Kidney capillary endothelial cell (primary cell): ENCODE measurements around the gene GATA2.

Experiments used
- DNase-seq: peaks from one replicate; pipeline ENCODE4 v3.0.0-alpha.2; 2018; ENCODE audit warnings: low spot score

Gene GATA2

DNA sequence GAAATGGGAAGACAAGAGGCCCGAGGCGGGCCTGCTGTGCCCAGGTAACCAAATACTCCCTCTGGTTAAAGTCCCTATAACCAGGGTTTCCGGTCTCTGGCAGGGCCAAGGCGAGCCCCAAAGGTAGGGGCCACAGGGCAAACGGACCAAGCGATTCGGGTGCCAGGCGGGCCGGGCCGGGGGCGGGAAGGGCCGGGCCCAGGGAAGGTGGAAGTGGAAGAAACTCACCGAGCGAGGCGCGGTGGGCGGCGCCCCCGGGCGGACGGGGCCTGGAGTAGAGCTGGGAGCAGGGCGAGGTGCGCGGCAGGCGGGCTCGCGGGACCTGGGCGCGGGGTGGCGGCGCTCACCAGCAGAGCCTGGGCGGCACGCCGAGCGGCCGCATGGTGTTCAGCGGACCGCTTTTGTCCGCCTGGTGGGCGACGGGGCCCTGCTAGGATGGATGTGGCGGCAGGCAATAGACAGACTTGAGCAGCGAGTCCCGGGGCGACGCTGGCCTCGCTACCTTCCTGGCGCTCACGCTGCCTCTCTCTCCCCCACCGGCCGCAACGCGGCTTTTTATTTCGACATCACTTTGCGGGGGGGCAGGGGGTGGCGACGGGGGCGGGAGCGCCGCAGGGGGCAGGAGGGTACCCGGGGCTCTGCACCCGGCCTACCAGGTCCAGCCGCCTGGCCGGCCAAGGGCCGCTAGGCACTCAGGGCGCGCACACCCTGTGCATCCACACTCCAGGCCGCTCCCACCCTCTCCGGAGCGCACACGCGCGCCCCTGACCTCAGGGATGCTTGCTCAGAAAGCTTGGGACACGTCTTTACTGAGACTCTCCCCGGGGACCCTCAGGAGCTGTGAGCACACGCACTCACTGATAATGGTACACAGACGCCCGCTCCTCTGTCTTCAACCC, at the start of gene GATA2:
TSS of gene GATA2 (minus strand) at position 531 of the 899 bp plus-strand sequence. CDS start 6,170 bp downstream, outside the sequence.
- no peak for DNase-seq

DNA sequence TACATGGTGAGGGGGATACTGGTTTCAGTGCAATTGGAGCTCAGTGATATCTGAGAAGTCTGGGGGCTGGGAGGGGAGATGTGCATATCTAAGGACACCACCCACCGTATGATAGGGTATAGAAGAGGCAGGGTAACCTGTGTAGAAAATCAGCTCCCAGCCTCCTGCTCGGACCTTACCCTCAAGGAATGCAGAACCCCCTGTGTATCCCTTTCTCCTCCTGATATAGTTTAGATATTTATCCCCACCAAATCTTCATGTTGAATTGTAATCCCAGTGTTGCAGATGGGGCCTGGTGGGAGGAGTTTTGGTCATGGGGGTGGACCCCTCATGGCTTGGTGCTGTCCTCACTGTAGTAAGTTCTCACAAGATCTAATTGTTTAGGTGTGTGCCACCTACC, 48.2 kb upstream of the GATA2 start:
- DNase-seq = no peak

DNA sequence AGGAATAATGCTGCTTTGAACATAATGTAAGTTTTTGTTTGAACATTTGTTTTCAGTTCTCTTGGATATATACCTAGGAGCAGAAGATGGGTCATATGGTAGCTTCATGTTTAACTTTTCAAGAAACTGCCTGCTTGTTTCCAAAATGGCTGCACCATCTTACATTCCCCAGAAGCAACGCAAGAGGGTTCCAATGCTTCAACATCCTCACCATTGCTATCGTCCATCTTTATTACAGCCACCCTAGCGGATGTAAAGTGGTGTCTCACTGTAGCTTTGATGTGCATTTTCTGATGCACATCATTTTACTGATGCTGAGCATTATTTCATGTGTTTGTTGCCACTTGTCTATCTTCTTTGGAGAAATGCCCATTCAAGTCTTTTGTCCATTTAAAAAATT, 46.4 kb upstream of the GATA2 start:
- no peak for DNase-seq

DNA sequence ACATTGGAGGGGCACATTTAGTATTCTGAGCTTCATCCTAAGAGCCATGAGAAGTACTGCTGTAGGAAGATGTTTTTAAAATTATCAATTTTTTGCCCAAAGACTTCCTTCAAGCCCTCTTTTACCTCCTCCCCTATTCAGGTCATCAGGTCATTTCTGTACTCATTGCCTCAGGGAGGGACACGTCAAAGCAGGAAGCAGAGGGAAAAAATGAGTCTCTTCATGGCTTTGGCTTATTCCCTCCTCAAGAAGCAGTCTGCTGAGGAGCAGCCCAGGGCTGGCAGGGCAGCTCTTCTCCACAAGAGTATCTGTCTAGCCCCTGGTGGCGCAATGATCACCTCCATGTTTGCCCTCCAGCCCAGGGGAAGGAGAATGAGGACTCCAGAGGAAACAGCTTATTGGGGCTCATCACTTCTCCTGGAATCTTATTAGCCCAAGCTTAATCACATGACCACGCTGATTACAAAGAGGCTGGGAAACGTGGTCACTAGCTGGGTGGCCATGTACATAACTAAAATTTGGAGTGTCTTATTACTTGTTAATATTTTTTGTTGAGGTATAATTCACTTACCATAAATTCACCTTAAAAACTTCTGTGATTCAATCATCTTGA, 44.2 kb upstream of the GATA2 start:
- DNase-seq = no peak

DNA sequence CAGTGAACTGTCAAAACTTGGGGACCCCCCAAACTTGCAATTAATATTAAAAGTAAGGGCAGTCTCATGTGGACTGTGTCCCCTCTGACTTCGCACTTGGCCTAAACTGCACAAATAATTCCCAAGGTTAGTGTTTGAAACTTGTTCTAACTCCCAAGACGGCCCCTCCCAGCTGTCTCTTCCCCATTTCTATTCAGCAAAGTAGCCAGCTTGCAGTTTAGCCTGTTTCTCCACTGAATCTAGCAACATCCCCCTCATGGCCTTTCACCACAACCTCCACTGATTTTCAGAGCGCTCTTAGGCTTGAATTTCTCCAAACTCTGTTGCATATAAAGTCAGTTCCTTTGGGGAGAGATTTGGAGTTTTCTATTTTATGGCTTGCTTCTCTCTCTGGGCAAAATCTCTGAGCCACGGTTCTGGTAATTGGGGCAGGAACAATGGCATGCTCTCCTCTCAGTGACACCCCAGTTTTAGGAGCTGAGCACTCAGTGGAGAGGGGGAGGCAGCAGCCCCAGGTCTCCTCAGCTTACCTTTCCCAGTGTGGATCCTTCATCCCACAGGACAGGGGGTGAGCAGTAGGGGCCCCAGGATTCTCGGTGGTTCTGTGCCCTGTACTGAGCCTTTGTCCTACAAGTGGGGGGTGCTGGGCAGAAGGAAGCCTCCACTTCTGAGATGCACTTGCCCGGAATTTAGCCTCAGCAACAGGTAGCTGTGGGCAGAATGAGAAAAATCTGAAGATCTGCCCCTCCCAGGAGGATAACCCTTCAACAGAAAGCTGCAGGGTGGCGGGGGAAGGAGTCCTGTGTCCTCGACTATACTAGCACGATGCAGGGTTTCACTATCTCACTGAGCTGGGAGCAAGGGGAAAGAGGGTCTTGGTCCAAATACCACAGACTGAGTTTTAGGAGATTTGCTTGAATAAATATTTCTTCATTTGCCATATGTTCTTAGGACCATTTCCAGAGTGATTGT, 39.3 kb upstream of the GATA2 start:
- no peak for DNase-seq

DNA sequence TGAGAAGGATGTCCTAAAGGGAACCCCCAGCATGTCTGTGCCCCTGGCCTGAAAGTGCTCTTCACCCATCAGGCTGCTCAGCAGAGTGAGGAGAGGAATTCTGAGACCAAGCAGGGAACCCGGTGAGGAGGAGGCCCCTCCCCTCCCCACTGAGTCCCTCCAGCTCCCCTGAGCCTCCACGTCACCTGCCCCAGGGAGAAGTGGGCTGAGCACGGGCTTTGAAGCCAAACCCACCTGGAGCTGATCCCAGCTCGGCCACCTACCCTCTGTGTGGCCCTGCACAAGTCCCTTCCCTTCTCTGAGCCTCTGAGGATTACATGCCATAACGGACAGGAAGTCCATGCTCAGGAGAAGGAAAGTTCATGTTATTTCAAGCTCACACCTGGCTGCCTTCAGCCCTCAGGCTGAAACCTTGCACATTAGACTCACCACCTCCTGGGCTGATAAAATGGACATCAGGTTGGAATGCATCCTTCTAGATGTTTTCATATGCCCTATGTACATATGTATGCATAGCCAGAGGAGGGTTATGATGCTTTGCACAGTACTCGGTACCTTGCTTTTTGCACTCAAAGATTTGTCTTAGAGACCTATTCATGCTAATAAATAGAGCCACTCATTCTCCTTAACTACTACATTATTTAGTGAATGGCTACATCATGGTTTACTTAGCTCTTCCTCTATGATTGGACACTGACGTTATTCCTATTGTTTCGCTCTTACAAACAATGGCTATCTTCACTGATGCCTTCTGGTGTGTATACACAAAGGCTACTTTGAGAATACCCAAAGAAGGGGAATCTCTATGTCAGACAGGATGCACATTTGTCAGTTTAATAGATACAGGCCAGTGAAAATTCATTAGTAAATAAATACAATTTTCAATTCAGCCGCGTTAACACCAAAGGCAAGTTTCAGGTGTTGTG, 31.6 kb upstream of the GATA2 start:
- DNase-seq = peak; percentile 44

DNA sequence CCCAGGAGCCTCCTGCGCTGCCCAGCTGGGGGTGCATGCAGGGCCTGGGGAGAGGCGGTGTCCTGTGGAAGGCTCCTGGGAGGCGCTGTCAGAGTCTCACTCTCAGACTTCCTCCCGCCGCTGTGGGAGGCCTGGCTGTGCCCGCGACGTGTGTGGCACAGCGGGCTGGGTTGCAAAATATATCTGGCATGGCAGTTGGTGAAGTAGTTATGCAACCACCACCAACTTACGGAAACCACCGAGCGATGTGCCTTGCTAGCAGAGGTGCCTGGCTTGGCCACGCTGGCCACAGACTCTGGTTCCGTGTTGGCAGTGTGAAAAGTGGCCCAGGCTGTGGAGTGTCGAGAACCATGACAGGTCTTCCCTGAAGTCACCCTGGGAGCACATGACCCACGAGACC, 30.6 kb upstream of the GATA2 start:
- no peak for DNase-seq

DNA sequence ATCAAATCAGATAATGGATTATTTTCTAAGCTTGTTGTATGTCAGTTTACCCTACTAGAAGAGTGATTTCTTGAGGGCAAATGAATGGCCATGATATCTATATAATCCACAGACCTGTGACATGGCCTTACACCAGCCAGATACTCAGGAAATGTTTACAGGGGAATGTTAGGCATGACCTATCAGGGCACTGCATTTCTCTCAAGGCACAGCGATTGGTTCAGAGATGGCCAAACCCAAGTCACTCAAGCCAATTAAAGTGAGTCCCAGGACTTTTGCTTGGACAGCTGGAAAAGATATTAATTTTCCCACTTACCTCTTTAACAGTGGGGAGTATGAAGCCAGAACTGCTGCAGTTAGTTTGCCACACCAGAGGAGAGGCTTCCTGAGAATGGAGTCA, 28.7 kb upstream of the GATA2 start:
- no peak for DNase-seq

DNA sequence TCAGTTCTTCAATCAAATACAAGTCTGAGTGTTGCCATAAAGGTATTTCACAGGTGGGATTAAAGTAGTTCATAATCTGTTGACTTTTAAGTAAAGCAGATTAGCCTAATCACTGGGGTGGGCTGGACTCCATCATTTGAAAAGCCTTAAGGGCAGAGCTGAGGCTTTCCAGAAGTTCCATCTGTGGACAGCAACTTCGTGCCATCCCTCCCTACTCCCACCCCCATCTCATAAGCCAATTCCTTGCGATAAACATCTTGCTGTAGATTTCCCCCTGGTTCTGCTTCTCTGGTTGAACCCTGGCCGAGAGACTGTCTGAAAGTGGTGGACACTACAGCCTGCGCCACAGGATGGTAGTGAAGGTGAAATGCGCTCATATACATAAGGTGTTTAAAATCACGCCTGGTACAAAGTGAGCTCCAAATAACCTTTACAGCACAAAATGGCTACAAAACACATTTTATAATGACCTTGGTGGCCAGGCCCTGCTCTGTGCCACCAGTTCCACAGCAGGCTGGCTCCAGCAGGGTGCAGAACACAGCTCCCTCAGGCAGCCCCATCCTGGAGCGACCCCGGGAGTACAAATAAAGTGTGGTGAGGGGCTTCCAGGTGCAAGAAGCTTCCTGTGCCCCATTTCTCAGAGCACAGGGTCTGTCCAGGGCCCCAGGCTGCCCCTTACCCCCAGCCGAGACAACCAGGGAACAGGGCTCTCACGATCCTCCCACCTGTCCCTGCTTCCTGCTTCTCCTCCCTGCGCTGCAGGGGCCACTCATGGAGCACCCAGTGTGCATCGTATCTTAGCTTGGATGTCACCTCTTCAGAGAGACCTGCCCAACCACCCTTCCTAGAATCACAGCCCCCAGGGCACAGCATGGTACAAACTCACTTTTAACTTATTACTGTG, 25.8 kb upstream of the GATA2 start:
- DNase-seq = no peak

DNA sequence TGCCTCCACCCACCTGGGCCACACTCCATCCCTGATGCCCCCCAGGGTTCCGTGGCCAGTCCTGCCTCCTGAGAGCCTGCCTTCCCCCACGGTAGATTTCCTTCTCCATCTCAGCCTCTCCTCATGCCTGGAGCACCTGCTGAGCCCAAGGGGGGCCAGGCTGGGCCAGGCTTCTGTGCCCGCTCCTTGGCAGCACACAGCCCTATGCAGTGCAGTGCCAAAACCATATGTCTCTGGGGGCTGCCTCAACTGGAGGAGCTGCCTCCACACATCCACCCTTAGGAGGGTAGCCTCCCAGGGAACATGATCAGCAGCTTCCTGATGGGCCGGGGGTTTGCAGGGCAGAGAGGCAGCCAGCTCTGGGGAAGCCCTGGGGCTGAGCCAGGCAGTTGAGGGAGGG, 24.6 kb upstream of the GATA2 start:
- no peak for DNase-seq

DNA sequence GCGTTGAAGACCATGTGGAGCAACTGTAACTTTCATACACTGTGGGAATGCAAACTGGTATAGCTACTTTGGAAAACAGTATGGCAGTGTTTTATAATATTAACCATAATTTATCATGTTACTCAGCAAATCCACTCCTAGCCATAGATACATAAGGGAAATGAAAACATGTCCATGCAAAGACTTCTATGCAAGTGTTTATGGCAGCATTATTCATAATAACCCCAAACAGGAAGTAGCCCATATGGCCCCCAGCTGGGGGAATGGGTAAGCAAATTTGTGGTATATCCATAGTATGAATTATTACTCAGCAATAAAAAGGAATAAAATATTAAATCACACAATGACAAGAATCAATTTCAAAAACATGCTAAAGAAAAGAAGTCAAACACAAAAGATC, 23.0 kb upstream of the GATA2 start:
- no peak for DNase-seq

DNA sequence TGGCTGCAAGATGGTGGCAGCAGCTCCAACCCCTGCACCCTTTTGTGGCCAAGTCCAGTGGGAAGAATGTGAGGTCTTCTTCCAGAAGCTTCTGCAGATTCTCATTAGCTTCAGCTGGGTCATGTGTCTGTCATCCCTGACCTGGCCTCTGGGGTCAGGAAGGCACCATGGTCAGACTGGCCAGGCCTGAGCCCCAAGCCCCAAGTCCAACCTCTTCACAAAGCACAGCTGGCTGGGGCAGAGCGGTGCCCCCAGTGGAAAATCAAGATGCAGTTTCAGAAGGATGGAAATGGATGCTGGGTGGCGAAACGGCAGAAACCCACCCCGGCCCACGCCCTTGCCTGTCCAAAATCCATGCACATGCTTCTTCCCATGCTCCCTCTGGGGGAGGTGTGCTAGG, 15.9 kb upstream of the GATA2 start:
- DNase-seq = no peak

DNA sequence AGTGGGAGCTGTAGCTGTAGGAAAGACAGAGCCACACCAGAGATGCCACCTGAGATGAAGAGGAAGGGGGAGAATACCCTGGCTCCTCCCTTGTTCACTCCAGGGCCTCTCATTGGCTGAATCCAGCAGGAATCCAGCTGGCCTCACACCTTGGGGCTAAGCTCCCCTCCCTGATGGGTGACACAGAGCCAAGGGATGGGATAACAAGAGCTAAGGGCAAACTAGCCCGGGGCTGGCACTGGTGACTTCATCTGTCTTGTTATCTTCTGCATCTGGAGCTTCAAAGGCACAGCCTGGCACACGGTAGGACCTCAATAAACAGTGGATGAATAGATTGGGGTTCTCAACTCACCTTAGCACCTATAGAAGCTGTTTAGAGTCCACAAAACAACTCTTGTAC, 13.8 kb upstream of the GATA2 start:
- no peak for DNase-seq

DNA sequence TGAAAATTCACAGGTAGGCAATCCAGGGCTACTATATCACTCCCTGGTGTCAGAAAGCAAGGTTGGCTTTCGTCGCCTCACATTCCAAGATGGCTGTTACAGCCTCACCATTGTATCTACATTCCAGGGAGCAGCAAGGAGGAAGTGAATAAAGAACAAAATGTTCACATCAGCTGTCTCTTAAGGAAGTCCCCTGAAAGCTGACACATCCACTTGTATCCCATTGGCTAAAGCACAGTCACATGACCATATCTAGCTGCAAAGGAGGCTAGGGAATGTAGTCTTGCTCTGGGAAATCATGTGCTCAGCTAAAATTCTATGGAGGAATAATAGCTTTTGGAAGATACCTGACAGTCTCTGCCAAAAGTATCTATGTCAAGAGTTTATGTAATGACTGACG, 12.8 kb upstream of the GATA2 start:
- no peak for DNase-seq

DNA sequence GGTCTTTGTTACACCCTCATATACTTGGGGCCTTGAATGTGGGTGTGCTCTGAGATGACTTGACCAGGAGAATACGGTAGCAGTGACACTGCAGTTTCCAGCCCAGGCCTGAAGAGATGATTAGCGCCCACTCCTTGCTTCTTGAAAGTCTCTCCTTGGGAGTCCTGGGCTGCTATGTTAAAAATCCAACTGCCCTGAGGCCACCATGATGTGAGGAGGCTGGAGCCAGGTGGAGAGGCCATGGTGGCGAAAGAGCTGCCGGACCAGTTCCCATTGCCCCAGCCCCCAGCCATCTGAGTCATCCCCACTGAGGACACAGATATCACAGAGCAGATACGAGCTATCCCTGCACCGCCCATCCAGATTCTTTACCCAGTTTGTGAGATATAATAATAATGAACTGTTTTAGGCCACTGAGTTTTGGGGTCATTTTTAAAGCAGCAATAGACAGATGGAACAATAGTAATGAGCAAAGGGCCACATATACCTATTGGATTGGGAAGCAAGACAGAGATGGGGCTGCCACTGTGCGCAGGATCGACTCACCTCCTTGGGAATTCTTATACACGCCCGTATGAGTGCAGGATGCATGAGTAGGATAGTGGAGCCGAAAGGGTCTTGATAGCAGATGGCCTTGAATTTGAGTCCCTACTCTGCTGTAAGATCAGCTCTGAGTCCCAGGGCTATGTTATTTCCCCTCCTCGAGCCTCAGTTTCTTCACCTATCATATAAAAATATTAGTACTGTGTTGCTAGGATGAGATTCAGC, 12.1 kb upstream of the GATA2 start:
- no peak for DNase-seq

DNA sequence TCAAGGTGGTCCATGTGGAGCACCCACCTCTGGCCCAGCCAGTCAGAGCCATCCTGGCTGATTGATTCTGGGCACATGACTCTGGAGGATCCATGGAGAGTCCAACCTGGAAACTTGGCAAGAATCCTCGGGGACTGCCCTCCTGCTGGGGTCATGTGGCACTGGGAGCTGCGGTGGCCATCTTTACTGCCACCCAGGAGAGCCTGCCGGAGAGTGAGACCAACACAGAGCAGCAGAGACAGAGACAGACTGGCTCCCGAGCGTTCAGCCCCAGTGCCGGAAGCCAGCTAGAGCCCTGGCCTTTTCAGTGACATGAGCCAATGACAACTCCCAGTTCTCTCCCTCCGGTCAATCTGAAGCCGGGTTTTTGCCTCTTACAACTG, 11.5 kb upstream of the GATA2 start:
- no peak for DNase-seq

DNA sequence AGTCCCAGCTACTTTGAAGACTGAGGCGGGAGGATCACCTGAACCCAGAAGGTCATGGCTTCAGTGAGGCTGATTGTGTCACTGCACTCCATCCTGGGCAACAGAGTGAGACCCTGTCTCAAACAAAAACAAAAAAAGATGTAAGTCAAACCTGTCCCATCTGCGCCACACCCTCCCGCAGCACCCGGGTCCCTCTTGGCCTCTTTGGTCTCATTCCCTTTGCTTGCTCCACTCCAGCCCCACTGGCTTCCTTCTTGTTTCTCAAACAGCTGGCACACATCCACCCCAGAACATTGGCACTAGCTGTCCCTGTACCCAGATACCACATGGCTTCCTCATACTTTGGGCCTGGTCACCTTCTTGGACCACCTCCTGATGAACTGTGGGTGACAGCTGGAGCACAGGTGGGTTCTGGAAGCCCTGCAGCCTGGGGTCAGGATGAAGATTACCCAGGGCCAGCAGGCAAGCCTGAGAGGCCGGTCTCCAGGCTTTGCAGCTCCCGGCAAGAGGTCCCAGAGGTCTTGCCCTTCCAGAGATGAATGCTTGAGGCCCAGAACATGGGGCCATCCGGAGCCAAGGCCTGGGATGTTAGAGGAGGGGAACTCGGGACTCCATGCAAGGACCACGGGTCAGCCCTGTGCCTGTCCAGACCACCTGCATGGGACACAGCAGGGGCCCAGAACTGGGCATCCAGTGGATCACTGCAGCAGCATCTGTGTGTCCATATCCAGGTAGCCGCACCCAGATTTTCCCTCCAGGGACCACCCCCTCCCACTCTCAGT, 10.9 kb upstream of the GATA2 start:
- DNase-seq = no peak

DNA sequence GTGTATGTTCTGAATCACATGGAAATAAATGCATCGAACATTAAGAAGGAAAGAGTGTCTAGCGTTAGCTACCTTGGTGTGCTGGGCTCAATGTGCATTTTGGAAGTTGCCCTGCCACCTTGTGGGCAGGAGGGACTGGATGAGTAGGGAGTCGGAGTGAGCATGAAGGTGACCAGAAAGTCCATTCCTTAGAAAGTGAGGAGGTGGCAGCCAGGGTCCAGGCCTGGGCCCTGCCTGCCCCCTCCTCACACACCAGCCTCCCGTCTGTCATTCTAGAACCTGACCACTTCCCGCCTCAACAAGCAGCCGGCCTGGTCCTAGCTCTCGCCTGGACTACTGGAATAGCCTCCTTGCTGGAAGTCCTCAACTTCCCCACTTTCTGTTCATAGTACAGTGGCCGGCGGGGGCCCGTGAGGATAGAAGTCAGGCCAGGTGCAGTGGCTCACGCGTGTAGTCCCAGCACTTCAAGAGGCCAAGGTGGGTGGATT, 10.2 kb upstream of the GATA2 start:
- no peak for DNase-seq

DNA sequence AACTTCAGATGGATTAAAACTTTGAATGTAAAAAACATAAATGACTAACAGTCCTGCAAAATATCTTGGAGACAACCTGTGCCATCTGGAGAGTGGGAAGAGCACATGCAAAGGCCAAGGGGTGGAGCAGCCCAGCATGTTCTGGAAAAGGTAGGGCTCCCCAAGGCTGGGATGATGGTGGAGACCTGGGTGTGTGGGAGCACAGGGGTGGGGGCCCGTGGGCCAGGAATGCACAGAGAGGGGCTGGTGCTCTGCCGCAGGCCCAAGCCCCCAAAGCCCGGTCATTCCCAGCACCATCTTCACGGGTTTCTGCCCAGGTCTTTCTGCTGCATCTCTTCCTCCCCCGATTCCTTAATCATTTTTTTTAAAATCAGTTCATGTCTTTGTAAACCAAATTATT, 9.7 kb upstream of the GATA2 start:
- DNase-seq = no peak
